Measurements from ENCODE around the gene ZDHHC17. TPM values are rescaled to one million over a fixed set of nuclear protein-coding genes. Genes with fewer than 3 reads are reported as not detected.
A peak's percentile ranks its signal among the peaks of the same experiment; 100 is the strongest.

ZDHHC17 gene
- total RNA-seq, 1 donor from 2014 or later, result 9.2 TPM

GRCh38 chr12:76813265-76813664, 49.4 kb downstream of the ZDHHC17 start:
- no peak for DNase-seq (ENCODE audit: low spot score)

GRCh38 chr12:76813972-76814371, 50.1 kb downstream of the ZDHHC17 start:
- no peak for DNase-seq (ENCODE audit: low spot score)
- ATAC-seq, result peak; percentile 42

More at GRCh38 chr12:76813265-76813664, 49.4 kb downstream of the ZDHHC17 start:
- no peak for ATAC-seq

DNA sequence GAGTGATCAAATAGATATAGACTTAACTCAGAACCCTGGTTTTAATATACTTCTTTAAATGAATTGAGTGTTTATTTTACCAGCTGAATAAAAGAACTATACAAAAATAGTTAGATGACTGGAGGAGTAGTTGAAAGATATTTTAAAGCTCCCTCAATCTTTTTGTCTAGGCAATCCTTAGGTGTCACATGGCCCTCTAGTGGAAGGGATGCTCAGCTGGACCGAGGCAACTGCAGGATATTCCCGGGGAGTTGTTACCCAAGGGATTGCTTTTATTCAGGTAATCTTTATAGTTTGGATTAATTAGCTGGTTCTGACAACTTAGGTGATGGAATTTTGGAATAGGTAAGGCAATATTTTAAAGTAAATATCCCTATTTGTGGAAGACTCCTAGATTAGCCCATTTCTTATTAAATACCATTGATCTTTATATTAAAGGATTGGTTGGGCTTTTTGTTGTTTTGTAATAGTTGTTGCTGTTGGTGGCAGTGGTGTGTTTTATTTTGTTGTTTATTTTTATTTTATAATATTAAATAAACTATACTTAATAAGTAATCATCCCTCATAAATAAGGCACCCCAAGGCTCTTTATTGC, 57.1 kb downstream of the ZDHHC17 start:
- ATAC-seq (peak; percentile 82), DNase-seq (ENCODE audit: low spot score) (no peak)

- no peak for ATAC-seq
- DNase-seq (ENCODE audit: low spot score), result no peak
Measured at GRCh38 chr12:76830436-76830835, 66.5 kb downstream of the ZDHHC17 start.

- DNase-seq (ENCODE audit: low spot score), result no peak
- ATAC-seq, result no peak
Measured at GRCh38 chr12:76836633-76837032, 72.7 kb downstream of the ZDHHC17 start.

- DNase-seq (ENCODE audit: low spot score), result no peak
- ATAC-seq, result peak; percentile 57
Measured at GRCh38 chr12:76847260-76847659, 83.3 kb downstream of the ZDHHC17 start.

- ATAC-seq, result no peak
- no peak for DNase-seq (ENCODE audit: low spot score)
Measured at GRCh38 chr12:76848132-76848531, 84.2 kb downstream of the ZDHHC17 start.

DNA sequence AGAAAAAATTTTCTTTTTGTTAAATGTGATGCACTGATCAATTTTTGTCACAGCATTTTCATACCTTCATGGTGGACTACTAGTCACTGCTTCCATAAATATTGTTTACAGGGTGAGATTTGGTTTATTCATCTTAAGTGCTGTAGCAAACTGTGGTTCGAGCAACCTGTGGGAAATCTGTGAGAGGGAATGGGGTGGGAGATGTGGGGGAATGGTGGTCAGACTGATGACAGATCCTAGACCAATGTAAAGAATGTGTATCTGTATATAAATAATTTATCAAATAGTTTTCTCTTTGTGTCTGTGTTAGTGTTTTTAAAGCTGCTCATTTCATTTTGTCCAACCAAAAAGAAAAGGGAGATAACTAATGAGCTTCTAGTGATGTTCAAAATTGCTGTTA, 88.2 kb downstream of the ZDHHC17 start:
- DNase-seq (ENCODE audit: low spot score) (no peak), ATAC-seq (no peak)

- DNase-seq (ENCODE audit: low spot score), result no peak
- ATAC-seq, result no peak
Measured at GRCh38 chr12:76855271-76855670, 91.4 kb downstream of the ZDHHC17 start.

GRCh38 chr12:76856018-76856644, 92.2 kb downstream of the ZDHHC17 start:
- ATAC-seq, result no peak
- DNase-seq (ENCODE audit: low spot score), result no peak

DNA sequence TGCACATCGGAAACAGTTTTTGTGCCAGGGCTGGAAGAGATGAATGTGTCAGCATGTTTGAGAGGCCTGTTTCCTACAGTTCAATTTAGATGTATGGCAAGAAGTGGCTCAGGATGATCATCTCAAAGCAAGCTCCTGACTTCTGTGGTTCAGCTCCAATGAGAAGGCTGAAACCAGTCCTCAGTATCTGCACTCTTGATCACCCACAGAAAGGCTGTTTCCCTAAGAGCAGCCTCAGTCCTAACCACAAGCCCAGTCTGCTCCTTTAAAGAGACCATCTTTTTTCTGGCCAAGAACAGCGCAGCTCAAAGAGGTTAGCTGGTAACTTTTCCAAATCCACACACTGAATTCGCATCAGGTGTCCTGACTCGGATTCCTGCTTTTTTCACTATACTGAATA, 95.7 kb downstream of the ZDHHC17 start:
- DNase-seq (ENCODE audit: low spot score), result no peak
- ATAC-seq, result no peak

- DNase-seq (ENCODE audit: low spot score) (no peak), ATAC-seq (no peak)
Measured at GRCh38 chr12:76860256-76860655, 96.3 kb downstream of the ZDHHC17 start.

GRCh38 chr12:76863005-76863670, 99.2 kb downstream of the ZDHHC17 start:
- DNase-seq (ENCODE audit: low spot score) (no peak), ATAC-seq (peak; percentile 89)

GRCh38 chr12:76863837-76864236, 99.9 kb downstream of the ZDHHC17 start:
- no peak for ATAC-seq
- no peak for DNase-seq (ENCODE audit: low spot score)

DNA sequence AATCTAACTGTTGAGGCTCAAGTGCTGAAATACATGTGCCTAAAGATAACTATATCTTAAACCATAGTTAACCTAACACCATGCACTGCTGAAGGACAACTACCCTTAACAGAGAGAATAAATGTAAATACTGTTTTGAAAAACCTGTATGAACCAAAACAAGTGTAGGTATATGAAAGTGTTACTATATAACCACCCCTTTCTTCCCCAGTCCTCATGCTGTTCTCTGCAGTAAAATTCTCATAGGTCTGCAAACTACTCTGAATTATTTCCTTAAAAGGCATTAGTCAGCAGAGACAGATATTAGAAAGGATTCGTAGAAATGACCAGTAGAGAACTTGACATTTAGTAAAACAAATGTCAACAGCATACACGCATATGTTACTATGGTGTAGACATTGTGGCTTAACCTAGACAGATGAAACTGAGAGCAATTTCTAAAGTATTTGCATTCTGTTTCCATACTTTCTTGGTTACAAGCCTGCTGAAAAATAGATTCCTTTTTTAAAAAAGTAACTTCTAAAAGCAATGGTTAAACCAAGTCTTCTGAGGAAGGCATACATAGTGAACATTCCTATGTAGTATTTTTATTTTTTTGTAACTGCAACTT, 101.0 kb downstream of the ZDHHC17 start:
- ATAC-seq, result no peak
- no peak for DNase-seq (ENCODE audit: low spot score)

GRCh38 chr12:76866151-76866567, 102.2 kb downstream of the ZDHHC17 start:
- ATAC-seq, result no peak
- no peak for DNase-seq (ENCODE audit: low spot score)

DNA sequence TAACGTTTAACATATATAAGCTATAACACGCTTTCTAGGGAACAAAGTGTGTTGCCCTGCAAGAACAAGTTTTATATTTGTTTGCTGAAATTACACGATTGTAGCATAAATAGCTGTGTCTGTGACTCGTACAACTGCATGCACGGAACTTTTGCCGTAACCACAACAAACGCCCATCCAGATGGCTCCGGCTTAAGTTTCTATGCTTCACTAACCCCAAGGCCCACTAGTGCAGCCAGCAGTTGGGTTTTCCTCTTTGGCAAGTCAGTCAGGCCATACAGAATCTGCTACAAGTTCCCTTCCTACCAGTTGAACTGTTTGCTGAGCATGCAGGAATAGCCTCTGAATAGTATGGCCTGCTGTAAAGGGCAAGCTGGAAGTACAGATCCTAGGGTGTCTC, 102.8 kb downstream of the ZDHHC17 start:
- DNase-seq (ENCODE audit: low spot score) (no peak), ATAC-seq (no peak)

DNA sequence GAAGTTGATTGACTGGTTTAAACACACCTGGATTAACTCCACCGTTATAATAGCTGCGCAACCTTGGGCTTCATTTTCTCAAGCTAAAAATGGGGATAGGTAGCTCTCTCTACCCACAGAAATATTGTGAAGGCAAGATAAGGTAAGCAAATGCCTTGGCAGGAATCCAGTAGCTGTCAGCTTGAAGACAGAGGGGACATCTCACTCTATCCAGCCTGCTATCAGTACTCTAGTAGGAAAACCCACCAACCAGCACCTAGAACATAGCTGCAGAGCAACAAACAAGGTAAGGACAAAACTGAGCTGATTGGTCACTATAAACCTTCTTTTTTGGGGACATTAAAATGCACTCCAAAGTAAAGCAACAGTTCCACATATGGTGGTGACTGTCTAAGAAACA, 107.2 kb downstream of the ZDHHC17 start:
- ATAC-seq (no peak), DNase-seq (ENCODE audit: low spot score) (no peak)

DNA sequence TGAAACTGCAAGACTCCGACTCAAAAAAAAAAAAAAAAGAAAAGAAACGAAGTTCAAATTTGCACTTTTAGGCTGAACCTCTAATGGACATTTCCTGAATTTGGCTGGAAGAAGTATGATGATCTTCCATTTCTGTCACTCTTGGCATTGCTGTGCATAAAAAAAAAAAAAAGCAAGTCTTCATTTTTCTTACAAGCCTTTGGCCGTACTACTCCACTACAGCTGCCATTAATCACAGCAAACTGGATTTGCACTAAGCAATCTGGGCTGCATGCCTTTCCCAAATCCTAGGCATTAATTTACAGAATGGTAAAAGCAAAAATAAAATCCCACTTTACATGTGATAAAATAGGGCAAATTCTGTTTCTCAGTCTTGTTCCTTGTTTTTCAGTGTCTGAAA, 107.8 kb downstream of the ZDHHC17 start:
- no peak for DNase-seq (ENCODE audit: low spot score)
- no peak for ATAC-seq

DNA sequence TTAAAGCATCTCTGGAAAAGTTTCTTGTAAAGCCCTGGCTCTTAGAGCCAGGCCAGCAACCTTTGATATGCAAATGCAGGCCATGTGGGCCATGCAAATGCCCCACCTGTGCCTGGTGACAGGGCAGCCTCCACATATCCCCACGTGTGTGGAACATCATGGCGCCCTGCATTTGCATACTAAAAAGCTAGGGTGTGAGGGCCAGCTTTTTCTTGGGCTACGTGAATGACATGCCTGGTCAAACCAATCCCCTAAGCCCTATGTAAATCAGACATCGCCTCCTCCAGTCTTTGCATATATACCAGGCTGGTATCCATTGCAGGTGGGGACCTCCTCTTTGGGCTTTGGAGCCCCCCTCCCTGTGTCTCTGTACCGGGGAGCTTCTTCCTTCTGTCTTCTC, 108.5 kb downstream of the ZDHHC17 start:
- DNase-seq (ENCODE audit: low spot score), result no peak
- no peak for ATAC-seq

GRCh38 chr12:76874027-76874426, 110.1 kb downstream of the ZDHHC17 start:
- no peak for DNase-seq (ENCODE audit: low spot score)
- ATAC-seq, result no peak
